Gastroesophageal sphincter (tissue), 3 donors: ENCODE data around the gene RASSF1.

Experiments
- EP300 ChIP-seq: sonication (generic); formaldehyde crosslinking; IDR thresholded peaks from one replicate; pipeline ENCODE4 v1.6.1; 2017; ENCODE audit warnings: antibody characterized with exemption, mild to moderate bottlenecking
- POLR2A ChIP-seq, 2 donors: fragments of 450-650 bp; IDR thresholded peaks; one replicate each; pipeline ENCODE4 v1.6.1; 2017; ENCODE audit warnings: antibody characterized with exemption in 2 of 2, mild to moderate bottlenecking in 2 of 2, moderate library complexity in 1 of 2
- POLR2AphosphoS5 ChIP-seq: sonication (generic); formaldehyde crosslinking; IDR thresholded peaks from one replicate; pipeline ENCODE4 v1.6.1; 2017; ENCODE audit warnings: antibody characterized with exemption
- TF ChIP-seq, protein P1 (sequence below), 4 experiments: fragments of 200-600 bp in 2 of 4; fragments of 450-650 bp in 2 of 4; sonication (generic) in 1 of 4; IDR thresholded peaks; one replicate each; pipeline ENCODE4 v1.5.1; 2017 to 2019; ENCODE audit warnings: antibody characterized with exemption in 4 of 4, mild to moderate bottlenecking in 2 of 4, moderate library complexity in 2 of 4

DNA sequence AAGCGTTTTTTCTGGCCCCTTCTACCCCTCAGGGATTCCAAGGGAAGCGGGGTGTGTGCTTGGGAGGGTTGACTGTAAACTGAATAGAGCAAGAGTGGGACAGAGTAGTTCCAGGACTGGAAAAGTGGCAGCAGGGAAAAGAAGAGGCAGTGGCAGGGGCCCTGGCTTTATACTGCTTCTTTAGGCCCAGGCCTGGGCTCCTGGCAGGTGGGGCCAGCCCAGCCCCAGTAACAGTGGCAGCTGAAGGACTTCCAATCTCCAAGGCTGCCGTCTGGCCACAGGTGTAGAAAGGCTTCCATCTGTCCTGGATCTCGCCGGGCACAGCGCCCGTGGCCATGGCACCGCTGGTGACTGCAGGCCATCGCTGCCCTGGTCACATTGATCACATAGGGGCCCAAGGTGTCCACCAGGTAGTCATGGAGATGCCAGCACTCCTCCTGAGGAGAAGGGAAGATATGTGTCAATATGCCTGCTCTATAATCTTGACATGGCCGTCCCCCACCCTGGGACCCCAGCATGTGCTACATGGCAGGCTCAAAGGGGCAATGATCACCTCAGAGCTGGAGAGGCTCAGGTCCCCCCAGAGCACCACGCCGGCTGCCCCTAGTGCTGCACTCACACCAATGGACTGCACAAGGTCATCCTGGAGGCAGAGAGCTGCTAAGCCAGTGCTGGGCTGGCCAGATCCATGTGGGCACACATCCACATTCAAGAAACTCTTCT, 47.4 kb downstream of the RASSF1 start:
- TF ChIP-seq POLR2A (IDR thresholded peaks at IDR 0.05) (no peak), POLR2AphosphoS5 (no peak), EP300 (no peak)
- TF ChIP-seq, protein P1, sequence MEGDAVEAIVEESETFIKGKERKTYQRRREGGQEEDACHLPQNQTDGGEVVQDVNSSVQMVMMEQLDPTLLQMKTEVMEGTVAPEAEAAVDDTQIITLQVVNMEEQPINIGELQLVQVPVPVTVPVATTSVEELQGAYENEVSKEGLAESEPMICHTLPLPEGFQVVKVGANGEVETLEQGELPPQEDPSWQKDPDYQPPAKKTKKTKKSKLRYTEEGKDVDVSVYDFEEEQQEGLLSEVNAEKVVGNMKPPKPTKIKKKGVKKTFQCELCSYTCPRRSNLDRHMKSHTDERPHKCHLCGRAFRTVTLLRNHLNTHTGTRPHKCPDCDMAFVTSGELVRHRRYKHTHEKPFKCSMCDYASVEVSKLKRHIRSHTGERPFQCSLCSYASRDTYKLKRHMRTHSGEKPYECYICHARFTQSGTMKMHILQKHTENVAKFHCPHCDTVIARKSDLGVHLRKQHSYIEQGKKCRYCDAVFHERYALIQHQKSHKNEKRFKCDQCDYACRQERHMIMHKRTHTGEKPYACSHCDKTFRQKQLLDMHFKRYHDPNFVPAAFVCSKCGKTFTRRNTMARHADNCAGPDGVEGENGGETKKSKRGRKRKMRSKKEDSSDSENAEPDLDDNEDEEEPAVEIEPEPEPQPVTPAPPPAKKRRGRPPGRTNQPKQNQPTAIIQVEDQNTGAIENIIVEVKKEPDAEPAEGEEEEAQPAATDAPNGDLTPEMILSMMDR (IDR thresholded peaks at IDR 0.05) = no peak
